Tibial nerve (tissue), 4 donors: Measurements from ENCODE around the gene MBD3L3.

ENCODE experiments used
- EP300 ChIP-seq, 2 donors: sonication (generic); formaldehyde crosslinking; IDR thresholded peaks; one replicate each; pipeline ENCODE4 v1.6.1; 2017; ENCODE audit warnings: antibody characterized with exemption in 2 of 2, mild to moderate bottlenecking in 1 of 2
- POLR2A ChIP-seq, 2 donors: fragments of 450-650 bp; IDR thresholded peaks; one replicate each; pipeline ENCODE4 v1.6.1; 2017; ENCODE audit warnings: antibody characterized with exemption in 2 of 2, mild to moderate bottlenecking in 2 of 2, moderate library complexity in 2 of 2
- TF ChIP-seq, protein P1 (sequence below), 5 experiments: fragments of 200-600 bp in 3 of 5; fragments of 450-650 bp in 2 of 5; sonication (generic) in 3 of 5; IDR thresholded peaks; one replicate each; pipeline ENCODE4 v1.5.1; 2016 to 2019; ENCODE audit warnings: antibody characterized with exemption in 5 of 5, mild to moderate bottlenecking in 3 of 5, moderate library complexity in 2 of 5

DNA sequence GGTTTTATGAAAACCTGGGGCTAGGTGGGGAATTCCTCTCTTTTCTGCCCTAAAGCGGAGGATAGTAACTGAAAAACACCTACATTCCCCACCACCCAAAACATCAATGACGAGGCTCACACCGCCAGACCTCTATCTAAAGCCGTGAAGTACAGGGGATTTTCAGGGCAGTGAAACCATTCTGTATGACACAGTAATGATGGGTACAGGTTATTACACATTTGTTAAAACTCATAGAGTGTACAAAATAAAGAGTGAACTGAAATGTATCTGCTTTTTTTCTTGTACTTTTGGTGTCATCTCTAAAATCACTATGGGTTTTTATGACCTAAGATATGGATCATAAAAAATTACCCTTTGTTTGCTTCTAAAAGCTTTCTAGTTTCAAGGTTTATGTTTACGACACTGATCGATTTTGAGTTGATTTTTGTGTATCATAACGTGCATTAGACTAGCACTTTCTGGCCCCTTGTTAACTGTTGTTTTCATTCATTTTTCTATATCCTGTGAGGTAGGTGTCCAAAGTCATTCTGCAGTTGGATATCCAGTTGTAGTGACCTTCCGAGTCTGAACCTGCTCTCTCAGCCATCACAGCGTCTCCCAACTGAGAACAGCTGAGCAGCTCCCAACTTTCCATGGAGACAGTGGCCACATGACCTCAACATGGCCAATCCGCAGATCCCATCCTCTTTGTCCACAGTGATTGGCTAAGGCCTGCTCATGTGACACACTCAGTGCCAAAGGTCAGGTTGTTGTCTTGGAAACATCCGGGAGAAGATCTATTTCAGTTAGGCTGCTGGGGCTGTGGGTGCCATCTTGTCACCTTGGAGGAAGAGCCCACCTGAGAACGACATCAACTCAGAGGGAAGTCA lies 47.5 kb downstream of the MBD3L3 start:
- TF ChIP-seq, protein P1, sequence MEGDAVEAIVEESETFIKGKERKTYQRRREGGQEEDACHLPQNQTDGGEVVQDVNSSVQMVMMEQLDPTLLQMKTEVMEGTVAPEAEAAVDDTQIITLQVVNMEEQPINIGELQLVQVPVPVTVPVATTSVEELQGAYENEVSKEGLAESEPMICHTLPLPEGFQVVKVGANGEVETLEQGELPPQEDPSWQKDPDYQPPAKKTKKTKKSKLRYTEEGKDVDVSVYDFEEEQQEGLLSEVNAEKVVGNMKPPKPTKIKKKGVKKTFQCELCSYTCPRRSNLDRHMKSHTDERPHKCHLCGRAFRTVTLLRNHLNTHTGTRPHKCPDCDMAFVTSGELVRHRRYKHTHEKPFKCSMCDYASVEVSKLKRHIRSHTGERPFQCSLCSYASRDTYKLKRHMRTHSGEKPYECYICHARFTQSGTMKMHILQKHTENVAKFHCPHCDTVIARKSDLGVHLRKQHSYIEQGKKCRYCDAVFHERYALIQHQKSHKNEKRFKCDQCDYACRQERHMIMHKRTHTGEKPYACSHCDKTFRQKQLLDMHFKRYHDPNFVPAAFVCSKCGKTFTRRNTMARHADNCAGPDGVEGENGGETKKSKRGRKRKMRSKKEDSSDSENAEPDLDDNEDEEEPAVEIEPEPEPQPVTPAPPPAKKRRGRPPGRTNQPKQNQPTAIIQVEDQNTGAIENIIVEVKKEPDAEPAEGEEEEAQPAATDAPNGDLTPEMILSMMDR (IDR thresholded peaks at IDR 0.05), result no peak
- TF ChIP-seq POLR2A (IDR thresholded peaks at IDR 0.05), result no peak
- TF ChIP-seq EP300 (IDR thresholded peaks at IDR 0.05), result no peak
